K562 (cell line): ENCODE results near the gene PGGHG. TPM values are rescaled to one million over a fixed set of nuclear protein-coding genes. Genes with fewer than 3 reads are reported as not detected.

ENCODE experiments used
- ARID1B ChIP-seq: fragments of 450-650 bp; IDR thresholded peaks from 2 replicates; pipeline ENCODE4 v1.6.1; 2016; ENCODE audit warnings: antibody characterized with exemption, mild to moderate bottlenecking, inconsistent platforms
- ARNT ChIP-seq, 2 experiments: fragments of 450-650 bp; IDR thresholded peaks; 2 replicates each; pipeline ENCODE4 v1.6.1; 2016; ENCODE audit warnings: mild to moderate bottlenecking in 1 of 2
- CBX1 ChIP-seq: sonication (generic); IDR thresholded peaks from 2 replicates; pipeline ENCODE4 v1.6.1; 2016; ENCODE audit warnings: antibody characterized with exemption, low read depth, mild to moderate bottlenecking
- CGGBP1 ChIP-seq: fragments of 250-450 bp; sonication (Bioruptor Pico); IDR thresholded peaks from 2 replicates; pipeline ENCODE4 v1.9.0; 2021; ENCODE audit warnings: mild to moderate bottlenecking
- CHCHD3 ChIP-seq: fragments of 250-450 bp; sonication (Bioruptor Pico); IDR thresholded peaks from 2 replicates; pipeline ENCODE4 v2.1.2; 2022; ENCODE audit warnings: mild to moderate bottlenecking
- GABPB2 ChIP-seq: fragments of 250-450 bp; sonication (Bioruptor Pico); conservative IDR thresholded peaks from 2 replicates; pipeline ENCODE4 v1.5.1; 2021; ENCODE audit warnings: mild to moderate bottlenecking
- HMGXB4 ChIP-seq: sonication (generic); formaldehyde crosslinking; IDR thresholded peaks from 2 replicates; pipeline ENCODE4 v1.8.1; 2023; ENCODE audit warnings: mild to moderate bottlenecking, missing genetic modification reagents
- KLF16 ChIP-seq: IDR thresholded peaks from 2 replicates; pipeline ENCODE4 v1.6.1; 2016; ENCODE audit warnings: antibody characterized with exemption
- MAZ ChIP-seq, 2 experiments: fragments of 450-650 bp in 1 of 2; sonication (generic) in 1 of 2; formaldehyde crosslinking; IDR thresholded peaks in 1 of 2; conservative IDR thresholded peaks in 1 of 2; 2 replicates each; pipeline versions ENCODE4 v1.4.0 to v1.5.0; 2020; ENCODE audit warnings: mild to moderate bottlenecking in 1 of 2, missing genetic modification reagents in 1 of 2
- NFE2 ChIP-seq: IDR thresholded peaks from 2 replicates; pipeline ENCODE4 v1.6.1; 2014; ENCODE audit warnings: antibody characterized with exemption, low read depth
- PML ChIP-seq: IDR thresholded peaks from 2 replicates; pipeline ENCODE4 v1.6.1; 2012; ENCODE audit warnings: low read length, inconsistent platforms
- PREB ChIP-seq: sonication (generic); formaldehyde crosslinking; IDR thresholded peaks from 2 replicates; pipeline ENCODE4 v1.8.1; 2023; ENCODE audit warnings: mild to moderate bottlenecking, missing genetic modification reagents
- RFX1 ChIP-seq: fragments of 450-650 bp; IDR thresholded peaks from 2 replicates; pipeline ENCODE4 v1.6.1; 2016; ENCODE audit warnings: mild to moderate bottlenecking, moderate library complexity
- ZBTB2 ChIP-seq: fragments of 450-650 bp; IDR thresholded peaks from 2 replicates; pipeline ENCODE4 v1.6.1; 2016; ENCODE audit warnings: antibody characterized with exemption
- ZBTB7A ChIP-seq: IDR thresholded peaks from 2 replicates; pipeline ENCODE4 v1.6.1; 2011; ENCODE audit warnings: low read depth, mild to moderate bottlenecking, low read length, moderate library complexity, borderline replicate concordance; ENCODE audit not compliant: control insufficient read depth
- ZFP1 ChIP-seq: fragments of 450-650 bp; formaldehyde crosslinking; IDR thresholded peaks from 2 replicates; pipeline ENCODE4 v1.4.0; 2020; ENCODE audit warnings: mild to moderate bottlenecking, mixed read lengths
- ZNF174 ChIP-seq: fragments of 250-450 bp; sonication (Bioruptor Pico); IDR thresholded peaks from 2 replicates; pipeline ENCODE4 v1.4.0; 2020; ENCODE audit warnings: mild to moderate bottlenecking
- ZNF280A ChIP-seq: fragments of 450-650 bp; IDR thresholded peaks from 2 replicates; pipeline ENCODE4 v1.6.1; 2018; ENCODE audit warnings: mild to moderate bottlenecking, low read depth; ENCODE audit not compliant: partially characterized antibody
- ZNF316 ChIP-seq: fragments of 450-650 bp; IDR thresholded peaks from 2 replicates; pipeline ENCODE4 v1.6.1; 2016
- ZNF511 ChIP-seq: sonication (generic); formaldehyde crosslinking; IDR thresholded peaks from 2 replicates; pipeline ENCODE4 v1.8.0; 2022; ENCODE audit warnings: mild to moderate bottlenecking, missing genetic modification reagents
- ZNF583 ChIP-seq: fragments of 250-450 bp; sonication (Bioruptor Pico); IDR thresholded peaks from 2 replicates; pipeline ENCODE4 v1.4.0; 2020
- ZNF785 ChIP-seq: fragments of 250-450 bp; sonication (Bioruptor Pico); IDR thresholded peaks from 2 replicates; pipeline ENCODE4 v1.4.0; 2020; ENCODE audit warnings: mild to moderate bottlenecking
- ZNF79 ChIP-seq: fragments of 250-450 bp; sonication (Bioruptor Pico); IDR thresholded peaks from 2 replicates; pipeline ENCODE4 v1.4.0; 2020; ENCODE audit warnings: low read depth, mild to moderate bottlenecking, moderate library complexity
- polyA plus RNA-seq, 8 experiments: library from polyadenylated mRNA; depleted of rRNA in 4 of 8; stranded (reverse) in 5 of 8; unstranded in 3 of 8; fragments of >200 nt; fragmentation: Nextera tagmentation in 2 of 8; fragmentation: Illumina TruSeq in 1 of 8; extraction: Ambion mirVana in 2 of 8; extraction: Trizol in 1 of 8; gene quantifications; 2 replicates each; pipeline versions ENCODE4 v1.2.1 to v1.2.3, GENCODE V29; 2011 to 2014; ENCODE audit warnings: inconsistent platforms in 1 of 8, missing spikeins in 1 of 8
- total RNA-seq, 7 experiments: library from RNA; depleted of rRNA in 6 of 7; stranded (reverse); fragments of >200 nt in 6 of 7; fragmentation: Illumina TruSeq in 2 of 7; extraction: Trizol in 2 of 7; gene quantifications; 2 replicates each; pipeline versions ENCODE4 v1.2.1 to v1.2.3, GENCODE V29; 2011 to 2021; ENCODE audit warnings: low replicate concordance in 1 of 7

The PGGHG gene
- total and polyA plus RNA-seq, 9 of the 15 experiments (the other 6 are each of a cell fraction or from before 2014, with no cell fraction given) = 0.38 to 85.1 (median 18.1) TPM

- TF ChIP-seq PREB (CRISPR knock-in tag) (no peak), CGGBP1 (CRISPR knock-in tag) (no peak), KLF16 (no peak), ARNT (IDR thresholded peaks at IDR 0.05) (no peak), CHCHD3 (CRISPR knock-in tag) (no peak), RFX1 (no peak), ARID1B (peak; percentile 33; the same call in 1 of the 2 replicates), ZNF280A (no peak), ZNF316 (no peak), HMGXB4 (CRISPR knock-in tag) (no peak), ZFP1 (CRISPR knock-in tag) (no peak), GABPB2 (CRISPR knock-in tag) (no peak), ZNF785 (CRISPR knock-in tag) (no peak), ZBTB7A (peak; percentile 97), ZNF174 (CRISPR knock-in tag) (no peak), ZNF583 (CRISPR knock-in tag) (0 out of 2 replicates have a peak, but pooled peaks have one; percentile 13), ZBTB2 (0 out of 2 replicates have a peak, but pooled peaks have one; percentile 16), CBX1 (no peak), MAZ (CRISPR knock-in tag; conservative IDR thresholded peaks at IDR 0.05 in 1 of 2, IDR thresholded peaks at IDR 0.05 in 1 of 2) (peak in 1 of 2 experiments; percentile 43; a peak in 1 of 4 replicates), ZNF511 (CRISPR knock-in tag) (no peak), NFE2 (no peak), PML (no peak), ZNF79 (CRISPR knock-in tag) (no peak)
Observed at GRCh38 chr11:335779-336658, 47.1 kb downstream of the PGGHG start (continued).
